Panc1 (cell line): ENCODE data around the gene NPAS2. TPM values are rescaled to one million over a fixed set of nuclear protein-coding genes. Genes with fewer than 3 reads are reported as not detected.

ENCODE experiments used
- ATAC-seq: fragments of 200-7000 bp; cut with Tn5 transposase; 2 replicates; pipeline ENCODE4 v1.9.1; 2020; ENCODE audit warnings: mild to moderate bottlenecking, moderate library complexity
- BruUV-seq: library from RNA; stranded (reverse); fragments of 400-500 nt; replicated peaks from 2 replicates; lab custom pipeline; 2021; lab: Mats Ljungman, UMichigan
- CTCF ChIA-PET: fragments of 300-600 bp; sonication (Branson Sonifier 250); formaldehyde crosslinking; loops from one replicate; lab custom pipeline; 2022; ENCODE audit warnings: antibody characterized with exemption; lab: Charles Lee
- POLR2A ChIA-PET: fragments of 300-600 bp; sonication (Branson Sonifier 250); formaldehyde crosslinking; loops from one replicate; lab custom pipeline; 2022; ENCODE audit warnings: antibody characterized with exemption; lab: Charles Lee
- DNase-seq: peaks from one replicate; pipeline ENCODE4 v3.0.0-alpha.2; 2010; ENCODE audit warnings: low read depth, low spot score
- H3K27ac ChIP-seq: 2 replicates; pipeline ENCODE4 v1.5.1; 2011; ENCODE audit warnings: mild to moderate bottlenecking, low read length, inconsistent platforms
- H3K27me3 ChIP-seq: fragments of 200-500 bp; sonication (Bioruptor generic); 2 replicates; pipeline ENCODE4 v1.6.0; 2014; ENCODE audit warnings: low read length, inconsistent platforms; ENCODE audit not compliant: control insufficient read depth, insufficient read depth
- H3K36me3 ChIP-seq: fragments of 200-500 bp; sonication (Bioruptor generic); 2 replicates; pipeline ENCODE4 v1.5.1; 2014; ENCODE audit warnings: inconsistent platforms, mild to moderate bottlenecking, low read length, moderate library complexity; ENCODE audit not compliant: control insufficient read depth, insufficient read depth
- H3K4me1 ChIP-seq: 2 replicates; pipeline ENCODE4 v1.5.1; 2011; ENCODE audit warnings: inconsistent platforms, mild to moderate bottlenecking, low read length, moderate library complexity; ENCODE audit not compliant: control insufficient read depth, insufficient read depth
- H3K4me3 ChIP-seq, 2 experiments: 2 replicates each; pipeline ENCODE4 v1.5.1; 2011 to 2012; ENCODE audit warnings: low read depth in 2 of 2, low read length in 2 of 2, mild to moderate bottlenecking in 2 of 2, inconsistent platforms in 1 of 2, moderate library complexity in 1 of 2
- H3K9me3 ChIP-seq: fragments of 200-500 bp; sonication (Bioruptor generic); 2 replicates; pipeline ENCODE4 v1.5.1; 2014; ENCODE audit warnings: low read depth, mild to moderate bottlenecking, inconsistent platforms, low read length, moderate library complexity; ENCODE audit not compliant: control insufficient read depth, insufficient read depth
- CTCF ChIP-seq: fragments of 450-650 bp; IDR thresholded peaks from 2 replicates; pipeline ENCODE4 v1.5.1; 2017; ENCODE audit warnings: mild to moderate bottlenecking
- POLR2AphosphoS5 ChIP-seq: IDR thresholded peaks from 2 replicates; pipeline ENCODE4 v1.6.1; 2012; ENCODE audit warnings: mild to moderate bottlenecking, low read depth, low read length, moderate library complexity
- SIN3A ChIP-seq: IDR thresholded peaks from 2 replicates; pipeline ENCODE4 v1.6.1; 2012; ENCODE audit warnings: low read depth, mild to moderate bottlenecking, low read length, moderate library complexity, borderline replicate concordance; ENCODE audit not compliant: insufficient read depth
- TCF7L2 ChIP-seq: IDR thresholded peaks from 2 replicates; pipeline ENCODE4 v1.6.1; 2011; ENCODE audit warnings: mild to moderate bottlenecking, low read depth, low read length, inconsistent platforms
- in situ Hi-C: cut with HindIII; loops from 2 replicates; pipeline ENCODE4 v1.10.0; 2016; ENCODE audit warnings: low sequenced_read_pairs, low pct_unique_long_range_greater_than_20kb
- intact Hi-C: fragments of 100-400 bp; cut with micrococcal nuclease; formaldehyde crosslinking; loops from one replicate; pipeline ENCODE4 v1.10.0; 2022; ENCODE audit not compliant: unreplicated experiment
- total RNA-seq: library from RNA; stranded (reverse); gene quantifications from one replicate; pipeline ENCODE4 v1.2.1, GENCODE V29; 2021; ENCODE audit not compliant: unreplicated experiment
- TF ChIP-seq, protein P1 (sequence below), 2 experiments: IDR thresholded peaks; 2 replicates each; pipeline ENCODE4 v1.6.1; 2011 to 2012; ENCODE audit warnings: low read depth in 2 of 2, control low read depth in 1 of 2, low read length in 1 of 2, mild to moderate bottlenecking in 1 of 2, moderate library complexity in 1 of 2; ENCODE audit not compliant: insufficient read depth in 1 of 2

Gene NPAS2
- total RNA-seq, 1 experiment from 2014 or later = 72.8 TPM

GRCh38 chr2:100900156-100900795 lies 80.3 kb downstream of the NPAS2 start:
- ChIA-PET CTCF (no interaction called here), POLR2A (no interaction called here)
- no peak for DNase-seq
- H3K27me3 ChIP-seq = no peaks in the 10 kb centered on the region
- H3K4me3 ChIP-seq = no peak overlapping the region
- no peaks in the 10 kb centered on the region; the same call in 1 of the 2 replicates for H3K36me3 ChIP-seq
- no TSS peak for BruUV-seq
- H3K4me1 ChIP-seq = peaks cover 59% of the 10 kb centered on the region
- peak overlapping the region; percentile 88 for H3K27ac ChIP-seq
- H3K9me3 ChIP-seq = peaks cover 4% of the 10 kb centered on the region; the same call in 1 of the 2 replicates
- intact Hi-C loops (no loop called here), in situ Hi-C loops (no loop called here)
- no peak for TF ChIP-seq POLR2AphosphoS5
- TF ChIP-seq, protein P1, sequence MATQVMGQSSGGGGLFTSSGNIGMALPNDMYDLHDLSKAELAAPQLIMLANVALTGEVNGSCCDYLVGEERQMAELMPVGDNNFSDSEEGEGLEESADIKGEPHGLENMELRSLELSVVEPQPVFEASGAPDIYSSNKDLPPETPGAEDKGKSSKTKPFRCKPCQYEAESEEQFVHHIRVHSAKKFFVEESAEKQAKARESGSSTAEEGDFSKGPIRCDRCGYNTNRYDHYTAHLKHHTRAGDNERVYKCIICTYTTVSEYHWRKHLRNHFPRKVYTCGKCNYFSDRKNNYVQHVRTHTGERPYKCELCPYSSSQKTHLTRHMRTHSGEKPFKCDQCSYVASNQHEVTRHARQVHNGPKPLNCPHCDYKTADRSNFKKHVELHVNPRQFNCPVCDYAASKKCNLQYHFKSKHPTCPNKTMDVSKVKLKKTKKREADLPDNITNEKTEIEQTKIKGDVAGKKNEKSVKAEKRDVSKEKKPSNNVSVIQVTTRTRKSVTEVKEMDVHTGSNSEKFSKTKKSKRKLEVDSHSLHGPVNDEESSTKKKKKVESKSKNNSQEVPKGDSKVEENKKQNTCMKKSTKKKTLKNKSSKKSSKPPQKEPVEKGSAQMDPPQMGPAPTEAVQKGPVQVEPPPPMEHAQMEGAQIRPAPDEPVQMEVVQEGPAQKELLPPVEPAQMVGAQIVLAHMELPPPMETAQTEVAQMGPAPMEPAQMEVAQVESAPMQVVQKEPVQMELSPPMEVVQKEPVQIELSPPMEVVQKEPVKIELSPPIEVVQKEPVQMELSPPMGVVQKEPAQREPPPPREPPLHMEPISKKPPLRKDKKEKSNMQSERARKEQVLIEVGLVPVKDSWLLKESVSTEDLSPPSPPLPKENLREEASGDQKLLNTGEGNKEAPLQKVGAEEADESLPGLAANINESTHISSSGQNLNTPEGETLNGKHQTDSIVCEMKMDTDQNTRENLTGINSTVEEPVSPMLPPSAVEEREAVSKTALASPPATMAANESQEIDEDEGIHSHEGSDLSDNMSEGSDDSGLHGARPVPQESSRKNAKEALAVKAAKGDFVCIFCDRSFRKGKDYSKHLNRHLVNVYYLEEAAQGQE (IDR thresholded peaks at IDR 0.05; ENCODE audit: insufficient read depth in 1 of 2, low read depth in 2 of 2, low read length in 1 of 2) = no peak
- no peak for TF ChIP-seq SIN3A
- no peak for TF ChIP-seq CTCF
- no peak for TF ChIP-seq TCF7L2
- ATAC-seq = no peak

DNA sequence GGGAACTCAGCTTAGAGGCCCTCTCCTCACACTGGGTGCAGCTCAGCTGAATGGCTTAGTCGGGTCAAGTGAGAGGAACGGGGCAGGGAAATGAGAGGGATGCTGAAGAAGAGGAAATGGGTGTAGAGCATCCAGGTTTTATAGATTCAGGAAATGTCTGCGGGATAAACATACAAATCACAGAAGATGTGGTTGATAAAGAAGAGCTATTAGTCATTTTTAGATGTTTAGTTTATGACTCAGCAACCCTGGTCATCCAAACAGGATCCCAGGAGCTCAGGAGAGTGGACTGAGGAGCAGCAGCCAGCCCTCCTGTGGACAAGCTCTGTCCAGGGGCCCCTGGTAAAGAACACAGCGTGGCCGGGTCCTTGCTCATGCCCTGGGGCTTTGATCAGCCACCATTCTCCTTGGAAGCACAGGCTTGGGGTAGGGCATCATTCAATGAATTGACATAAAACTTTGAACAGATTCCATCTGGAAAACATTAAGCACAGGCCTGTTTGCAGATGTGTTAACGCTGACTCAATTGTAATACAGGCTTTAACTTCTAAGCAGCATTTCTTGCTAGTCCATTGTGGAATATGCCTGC lies 83.0 kb downstream of the NPAS2 start:
- peaks cover 51% of the 10 kb centered on the region for H3K4me1 ChIP-seq
- ChIA-PET POLR2A (interaction anchor here (0.5 to 0.6 kb wide), 2 partner anchors 89 to 517 kb away, joined by 3 read pairs; no protein-coding TSS in a partner anchor), CTCF (interaction anchor here (0.5 to 1.2 kb wide), 2 partner anchors 173 to 315 kb away, joined by 3 read pairs; no protein-coding TSS in a partner anchor)
- H3K9me3 ChIP-seq = peaks cover 4% of the 10 kb centered on the region; the same call in 1 of the 2 replicates
- no peak overlapping the region for H3K4me3 ChIP-seq
- DNase-seq = peak; percentile 94
- intact Hi-C loops = no loop called here
- no TSS peak for BruUV-seq
- no peak for TF ChIP-seq CTCF
- peak; percentile 82; the same call in 1 of the 2 replicates for TF ChIP-seq TCF7L2
- TF ChIP-seq, protein P1 (IDR thresholded peaks at IDR 0.05; ENCODE audit: insufficient read depth in 1 of 2, low read depth in 2 of 2, low read length in 1 of 2) = peak in 1 of 2 experiments; percentile 46; a peak in 2 of 4 replicates
- peak; percentile 91 for TF ChIP-seq POLR2AphosphoS5
- peak; percentile 59; the same call in 1 of the 2 replicates for TF ChIP-seq SIN3A
- peak overlapping the region; percentile 88 for H3K27ac ChIP-seq
- no peaks in the 10 kb centered on the region; the same call in 1 of the 2 replicates for H3K36me3 ChIP-seq
- in situ Hi-C loops = no loop called here
- ATAC-seq = peak; percentile 95
- H3K27me3 ChIP-seq = no peaks in the 10 kb centered on the region
